ENCODE measurements around the gene EME1.

- TF ChIP-seq, protein P1, sequence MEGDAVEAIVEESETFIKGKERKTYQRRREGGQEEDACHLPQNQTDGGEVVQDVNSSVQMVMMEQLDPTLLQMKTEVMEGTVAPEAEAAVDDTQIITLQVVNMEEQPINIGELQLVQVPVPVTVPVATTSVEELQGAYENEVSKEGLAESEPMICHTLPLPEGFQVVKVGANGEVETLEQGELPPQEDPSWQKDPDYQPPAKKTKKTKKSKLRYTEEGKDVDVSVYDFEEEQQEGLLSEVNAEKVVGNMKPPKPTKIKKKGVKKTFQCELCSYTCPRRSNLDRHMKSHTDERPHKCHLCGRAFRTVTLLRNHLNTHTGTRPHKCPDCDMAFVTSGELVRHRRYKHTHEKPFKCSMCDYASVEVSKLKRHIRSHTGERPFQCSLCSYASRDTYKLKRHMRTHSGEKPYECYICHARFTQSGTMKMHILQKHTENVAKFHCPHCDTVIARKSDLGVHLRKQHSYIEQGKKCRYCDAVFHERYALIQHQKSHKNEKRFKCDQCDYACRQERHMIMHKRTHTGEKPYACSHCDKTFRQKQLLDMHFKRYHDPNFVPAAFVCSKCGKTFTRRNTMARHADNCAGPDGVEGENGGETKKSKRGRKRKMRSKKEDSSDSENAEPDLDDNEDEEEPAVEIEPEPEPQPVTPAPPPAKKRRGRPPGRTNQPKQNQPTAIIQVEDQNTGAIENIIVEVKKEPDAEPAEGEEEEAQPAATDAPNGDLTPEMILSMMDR (IDR thresholded peaks at IDR 0.05), result no peak
- no peak for TF ChIP-seq POLR2A (IDR thresholded peaks at IDR 0.05)
Measured at GRCh38 chr17:50347117-50347893, 25.7 kb upstream of the EME1 start.

All from uterus (tissue), 2 donors.